Measurements from ENCODE around the gene LRP1-AS. TPM values are rescaled to one million over a fixed set of nuclear protein-coding genes. Genes with fewer than 3 reads are reported as not detected.
"Not testable (repeated sequence)": the region's sequence is repeated elsewhere in the genome, so short reads cannot be mapped to it uniquely, and the experiment has no call there.

LRP1-AS gene
- polyA plus RNA-seq, 12 donors = 0.41 to 1.5 (median 0.98) TPM; not detected in 3

DNA sequence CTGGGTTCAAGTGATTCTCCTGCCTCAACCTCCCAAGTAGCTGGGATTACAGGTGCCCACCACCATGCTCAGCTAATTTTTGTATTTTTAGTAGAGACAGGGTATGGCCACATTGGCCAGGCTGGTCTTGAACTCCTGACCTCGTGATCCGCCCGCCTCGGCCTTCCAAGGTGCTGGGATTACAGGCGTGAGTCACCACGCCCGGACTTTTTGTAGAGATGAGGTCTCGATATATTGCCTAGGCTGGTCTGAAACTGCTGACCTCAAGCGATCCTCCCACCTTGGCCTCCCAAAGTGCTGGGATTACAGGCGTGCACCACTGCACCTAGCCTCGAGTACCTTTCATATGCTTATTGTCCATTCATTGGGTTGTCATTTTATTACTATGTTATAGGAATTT lies 26.7 kb downstream of the LRP1-AS start:
- DNase-seq = not testable (repeated sequence)

DNA sequence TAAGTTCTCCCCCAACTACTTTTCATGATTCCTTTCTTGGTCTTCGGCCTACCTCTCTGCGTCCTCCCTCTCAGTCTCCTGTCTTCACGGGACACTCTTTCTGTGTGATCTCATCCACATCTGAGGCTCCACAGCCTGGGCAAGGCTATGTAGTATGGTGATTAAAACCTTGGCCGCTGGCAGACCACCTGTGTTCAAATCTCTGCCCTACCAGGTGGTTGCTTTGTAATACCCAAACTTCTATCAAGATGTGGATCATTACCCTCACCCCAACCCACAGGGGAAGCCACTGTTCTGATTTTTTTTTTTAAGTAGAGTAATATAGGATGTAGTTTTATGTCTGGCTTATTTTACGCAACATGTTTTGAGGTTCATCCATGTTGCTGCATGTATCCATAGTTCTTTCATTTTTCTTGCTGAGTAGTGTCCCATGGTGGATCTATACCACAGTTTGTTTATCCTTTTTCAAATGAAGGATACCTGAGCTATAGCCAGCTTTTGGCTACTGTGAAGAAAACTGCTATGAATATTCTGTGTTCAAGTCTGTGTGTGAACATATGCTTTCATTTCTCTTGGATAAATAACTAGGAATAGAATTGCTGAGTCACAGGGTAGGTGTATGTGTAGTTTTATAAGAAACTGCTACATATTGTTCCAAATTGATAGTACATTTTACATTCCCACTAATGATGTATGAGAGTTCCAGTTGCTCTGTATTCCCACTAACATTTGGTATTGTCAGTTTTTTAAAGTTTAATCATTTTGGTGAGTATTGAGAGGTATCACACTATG lies 27.9 kb downstream of the LRP1-AS start:
- DNase-seq = no peak

DNA sequence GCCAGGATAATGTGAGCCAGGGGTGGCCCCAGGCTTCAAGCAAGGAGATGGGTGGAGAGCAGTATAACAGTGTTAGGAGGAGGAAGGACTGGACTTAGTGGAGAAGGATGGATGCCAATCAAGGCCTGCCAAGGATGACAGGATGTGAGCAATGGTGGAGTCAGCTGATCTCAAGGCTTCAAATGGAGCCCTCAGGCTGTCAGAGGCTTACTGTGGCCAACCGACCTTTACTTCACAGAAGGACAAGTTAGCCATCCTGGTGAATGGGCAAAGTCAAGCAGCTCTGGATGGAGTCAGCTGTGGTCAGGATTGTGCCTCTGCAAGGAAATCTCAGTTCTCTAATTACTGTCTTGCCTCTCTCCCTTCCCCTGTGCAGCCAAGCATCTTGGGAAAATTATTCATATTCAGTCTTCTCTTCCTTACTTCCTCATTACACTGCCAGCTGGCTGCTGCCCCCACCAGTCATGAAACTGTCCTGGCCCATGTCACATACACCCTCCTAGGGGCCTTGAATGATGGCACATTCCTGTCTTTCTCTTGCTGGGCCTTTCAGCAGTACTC lies 28.6 kb downstream of the LRP1-AS start:
- no peak for DNase-seq

DNA sequence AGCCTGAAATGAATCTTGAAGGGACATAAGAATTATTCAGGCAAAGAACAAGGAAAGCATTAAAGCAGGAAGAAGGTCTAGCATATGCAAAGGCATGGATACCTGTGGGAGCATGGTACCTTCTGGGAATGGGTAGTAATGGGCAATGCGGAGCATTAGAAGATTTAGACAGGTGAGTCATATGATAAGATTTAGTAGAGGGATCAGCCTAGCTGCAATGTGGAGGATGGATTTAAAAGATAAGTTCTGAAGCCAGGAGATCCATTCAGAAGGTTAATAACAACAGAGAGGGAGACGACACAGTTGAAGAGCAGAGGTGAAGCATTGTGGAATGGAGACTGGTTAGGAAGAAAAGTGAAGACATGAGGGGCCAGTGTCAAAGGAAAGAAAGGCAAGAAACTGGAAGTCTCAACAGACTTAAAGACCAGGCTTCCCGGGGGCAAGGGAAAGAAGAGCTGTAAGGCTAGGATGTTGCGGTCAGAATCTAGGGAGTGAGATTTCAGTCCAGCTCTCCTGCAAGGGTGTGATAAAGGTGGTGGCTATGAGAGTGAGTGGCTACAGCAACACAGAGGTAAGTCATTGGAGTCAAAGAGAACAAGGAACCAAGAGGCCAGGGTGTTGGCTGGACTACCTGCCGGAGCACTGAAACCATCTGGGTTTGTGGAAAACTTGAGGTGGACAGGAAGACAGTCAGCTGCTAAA lies 30.7 kb downstream of the LRP1-AS start:
- DNase-seq = no peak

DNA sequence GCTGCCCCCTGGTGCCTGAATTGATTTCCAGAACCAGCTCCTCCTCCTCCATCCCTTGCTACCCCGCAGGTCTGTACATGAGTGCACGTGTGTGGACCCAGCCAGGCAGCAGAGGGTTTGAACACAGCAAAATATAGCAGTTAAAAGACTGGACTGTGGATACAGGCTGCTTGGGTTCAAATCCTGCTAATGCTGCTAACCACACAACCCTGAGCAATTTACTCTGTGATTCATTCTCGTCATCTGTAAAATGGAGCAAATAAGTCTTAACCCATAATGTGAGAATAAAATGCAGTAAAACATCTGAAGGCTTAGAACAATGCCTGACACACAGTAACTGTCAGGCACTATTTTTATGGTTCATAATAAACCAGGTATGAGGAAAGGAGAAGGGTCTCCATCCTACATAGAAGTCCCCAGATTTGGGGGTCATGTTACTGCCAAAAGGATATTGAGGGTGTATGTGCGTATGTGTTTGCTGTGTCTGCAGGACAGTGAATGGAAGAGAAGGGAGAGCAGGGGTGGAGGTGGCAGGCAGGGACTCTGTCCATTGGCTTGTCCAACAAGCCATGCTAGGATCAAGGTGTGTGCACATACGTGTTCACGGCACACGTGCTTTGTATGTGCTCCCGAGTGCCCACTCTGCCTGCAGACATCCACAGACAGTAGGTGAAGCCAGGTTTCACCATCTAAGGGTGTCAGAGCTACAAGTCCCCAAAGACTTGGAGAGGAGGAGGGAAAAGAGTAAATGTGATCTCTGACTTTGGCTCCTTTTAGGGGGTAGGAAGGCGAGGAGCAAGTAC lies 34.7 kb downstream of the LRP1-AS start:
- no peak for DNase-seq

DNA sequence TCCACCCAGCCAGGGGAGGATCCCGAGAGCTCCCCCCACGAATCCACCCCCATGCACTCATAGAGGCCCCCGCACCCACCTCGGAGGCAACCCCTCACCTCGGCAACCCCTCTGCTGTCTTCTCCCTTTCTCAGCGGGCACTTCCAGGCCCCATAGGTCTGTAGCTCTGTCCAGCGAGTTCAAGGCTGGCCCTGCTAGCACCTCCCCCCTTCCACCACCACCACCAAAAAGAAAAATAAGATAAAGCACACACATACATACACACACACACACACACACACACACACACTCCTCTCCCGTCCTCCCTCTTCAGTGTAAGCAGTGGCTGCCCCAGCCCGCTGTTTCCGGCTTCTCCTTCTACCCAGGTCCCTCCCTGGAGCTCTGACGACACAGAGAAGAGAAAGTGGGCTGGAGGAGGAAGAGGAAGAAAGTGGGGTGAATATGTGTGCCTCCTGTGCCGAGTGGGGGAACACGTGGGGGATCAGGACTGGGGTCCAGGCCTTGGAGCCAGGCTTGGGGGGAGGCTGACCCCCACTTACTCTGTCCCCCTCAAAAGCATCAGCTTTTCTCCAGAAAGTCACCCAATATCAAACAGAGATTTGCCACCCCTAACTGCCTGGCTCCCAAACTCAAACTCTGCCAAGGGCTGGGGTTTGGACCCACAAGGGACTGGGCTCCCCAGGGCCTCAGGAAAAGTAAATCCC lies 36.2 kb downstream of the LRP1-AS start, which contains the start of gene STAT6:
Gene STAT6 (minus strand): TSS at position 332 of the 704 bp plus-strand sequence. CDS start 3,084 bp downstream, outside the sequence.
- peak; percentile 84 for DNase-seq

DNA sequence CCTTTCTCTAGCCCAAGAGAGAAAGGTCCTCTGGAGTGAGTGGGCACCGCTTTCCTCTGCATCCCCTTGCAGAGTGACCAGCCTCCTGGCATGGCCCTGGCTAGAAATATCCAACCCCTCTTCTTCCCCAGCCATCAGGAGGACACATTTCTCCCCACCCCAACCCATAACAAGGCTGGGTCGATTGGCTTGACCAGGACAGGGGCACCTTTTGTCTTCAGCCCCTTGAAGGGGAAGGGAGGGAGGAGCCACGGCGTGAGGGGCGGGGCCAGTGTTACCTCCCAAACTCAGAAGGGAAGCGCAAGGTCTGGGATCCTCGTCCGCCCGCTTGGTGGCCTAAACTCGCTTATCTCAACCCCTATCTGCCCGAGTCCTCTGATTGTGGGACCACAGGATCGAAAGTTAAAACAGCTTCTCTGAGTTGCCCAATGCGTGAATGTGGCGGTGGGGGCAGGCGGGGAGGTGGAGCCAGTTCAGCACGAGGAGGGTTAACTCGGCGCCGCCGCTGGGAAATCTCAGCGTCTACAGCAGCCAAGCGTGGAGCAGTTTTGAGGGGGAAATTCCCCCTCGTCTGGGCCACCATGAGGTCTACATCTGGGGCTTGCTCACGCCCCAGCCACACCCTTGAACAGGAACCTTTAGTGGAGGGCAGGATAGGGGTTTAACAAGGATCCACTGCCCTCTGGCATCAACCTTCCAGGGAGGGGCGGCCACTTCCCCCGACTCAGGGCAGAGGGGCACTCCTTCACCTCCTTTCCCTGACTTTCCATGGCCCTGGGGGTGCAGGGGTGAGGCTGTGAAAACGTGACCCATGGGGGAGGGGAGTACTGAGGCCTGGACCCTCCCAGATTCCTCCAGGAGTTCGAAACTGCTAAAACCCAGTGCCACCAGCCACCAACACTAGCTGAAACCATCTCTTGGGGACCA lies 37.1 kb downstream of the LRP1-AS start:
- DNase-seq = no peak

DNA sequence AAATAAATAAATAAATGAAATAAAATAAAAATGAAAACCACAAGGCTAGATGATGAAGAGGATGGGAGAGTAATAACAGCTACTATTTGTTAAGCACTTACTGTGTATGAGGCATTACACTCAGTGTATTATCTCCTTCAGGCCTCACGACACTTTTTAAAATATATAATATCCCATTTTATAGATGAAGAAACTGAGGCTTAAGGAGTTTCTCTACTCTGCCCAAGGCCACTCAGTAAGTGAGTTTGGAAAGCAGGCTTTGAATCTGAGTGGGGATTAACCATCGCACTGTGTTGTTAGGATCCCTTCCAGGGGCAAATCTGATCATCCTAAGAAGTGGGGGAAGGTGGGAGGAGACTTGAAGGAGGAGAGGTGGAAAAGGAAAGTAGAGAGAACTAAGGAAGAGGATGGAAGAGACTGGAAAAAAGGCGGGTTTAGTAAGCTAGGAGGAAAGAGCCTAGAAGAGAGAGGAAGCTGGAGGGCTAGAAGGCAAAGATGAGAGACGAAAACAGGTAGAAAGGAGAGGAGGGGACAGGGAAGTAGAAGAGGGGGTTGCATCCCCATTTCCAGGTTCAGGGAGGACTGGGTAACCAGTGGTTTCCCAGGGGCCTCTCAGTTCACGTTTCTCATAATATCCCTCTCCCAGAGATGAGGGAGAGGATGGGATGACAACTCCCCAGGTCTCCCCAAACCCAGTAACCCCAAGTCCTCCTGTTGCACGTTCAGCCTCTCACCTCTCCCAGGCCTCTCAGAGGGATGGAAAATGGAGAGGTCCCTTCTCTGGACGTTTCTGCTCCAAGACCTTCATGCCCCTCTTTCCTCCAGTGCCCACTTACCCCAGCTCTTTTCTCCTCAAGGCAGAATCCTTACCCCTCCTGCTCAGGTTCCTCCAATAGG lies 38.0 kb downstream of the LRP1-AS start:
- DNase-seq = no peak

DNA sequence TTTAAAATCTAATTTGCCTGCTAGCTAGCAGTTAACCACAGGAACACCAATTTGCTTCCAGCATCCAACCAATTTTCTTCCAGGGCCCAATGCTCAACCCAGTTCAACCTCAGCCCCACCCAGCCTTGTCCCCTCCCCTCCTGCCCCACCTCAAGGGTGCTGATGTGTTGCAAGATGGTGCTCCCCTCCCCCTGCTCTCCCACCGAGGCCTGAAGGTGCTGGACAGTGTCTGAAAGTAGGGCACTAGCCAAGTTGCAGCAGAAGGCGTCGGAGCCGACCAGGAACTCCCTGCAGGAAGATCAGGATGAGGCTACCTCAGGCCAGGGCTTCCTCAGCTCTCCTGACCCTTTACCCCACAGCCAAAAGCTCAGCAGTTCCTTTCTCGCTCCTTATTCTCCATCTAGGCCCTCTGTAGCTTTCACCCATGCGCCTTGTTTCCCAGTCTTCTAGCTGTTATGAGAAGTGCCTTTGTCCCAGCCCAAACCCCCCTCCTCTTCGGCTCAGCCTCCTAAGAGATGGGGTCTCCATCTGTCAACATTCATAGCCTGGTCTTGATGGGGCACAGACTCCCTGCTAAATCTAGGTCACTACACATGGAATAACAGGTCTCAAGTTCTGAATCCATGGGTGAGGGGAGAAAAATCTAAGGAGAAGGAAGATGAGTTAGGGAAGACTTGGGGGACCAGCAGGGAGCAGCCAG lies 39.8 kb downstream of the LRP1-AS start:
- no peak for DNase-seq

DNA sequence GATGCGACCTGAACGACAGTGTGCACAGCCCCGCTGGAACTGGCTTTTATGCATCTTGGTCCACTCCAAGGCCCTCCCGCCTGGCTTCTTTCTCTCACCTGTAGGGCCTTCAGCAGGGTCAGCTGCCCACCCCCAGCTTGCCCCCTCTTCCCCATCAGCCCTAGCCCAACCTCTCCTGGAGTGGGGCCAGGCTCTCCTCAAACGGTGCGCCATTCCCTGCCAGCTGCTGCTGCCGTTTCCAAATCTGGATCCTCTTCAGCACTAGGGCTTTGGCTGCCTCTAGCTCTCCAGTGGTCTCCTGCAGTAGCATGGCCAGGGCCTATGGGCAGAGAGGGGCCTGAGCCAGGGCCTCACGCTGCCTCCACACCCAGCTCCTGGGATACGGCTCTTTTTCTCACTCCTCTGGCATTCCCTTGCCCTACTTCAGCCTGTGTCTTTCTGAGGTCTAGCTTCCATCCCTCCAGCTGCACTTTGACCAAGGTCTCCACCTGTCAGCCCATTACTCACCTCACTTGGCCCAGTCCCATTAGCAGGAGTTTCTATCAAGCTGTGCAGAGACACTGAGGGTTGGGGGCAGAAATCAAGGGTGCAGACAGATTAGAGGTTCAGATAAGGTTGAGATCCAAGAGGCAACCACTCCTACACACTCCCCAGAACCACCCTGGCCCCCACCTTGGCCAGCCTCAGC lies 41.3 kb downstream of the LRP1-AS start:
- no peak for DNase-seq

DNA sequence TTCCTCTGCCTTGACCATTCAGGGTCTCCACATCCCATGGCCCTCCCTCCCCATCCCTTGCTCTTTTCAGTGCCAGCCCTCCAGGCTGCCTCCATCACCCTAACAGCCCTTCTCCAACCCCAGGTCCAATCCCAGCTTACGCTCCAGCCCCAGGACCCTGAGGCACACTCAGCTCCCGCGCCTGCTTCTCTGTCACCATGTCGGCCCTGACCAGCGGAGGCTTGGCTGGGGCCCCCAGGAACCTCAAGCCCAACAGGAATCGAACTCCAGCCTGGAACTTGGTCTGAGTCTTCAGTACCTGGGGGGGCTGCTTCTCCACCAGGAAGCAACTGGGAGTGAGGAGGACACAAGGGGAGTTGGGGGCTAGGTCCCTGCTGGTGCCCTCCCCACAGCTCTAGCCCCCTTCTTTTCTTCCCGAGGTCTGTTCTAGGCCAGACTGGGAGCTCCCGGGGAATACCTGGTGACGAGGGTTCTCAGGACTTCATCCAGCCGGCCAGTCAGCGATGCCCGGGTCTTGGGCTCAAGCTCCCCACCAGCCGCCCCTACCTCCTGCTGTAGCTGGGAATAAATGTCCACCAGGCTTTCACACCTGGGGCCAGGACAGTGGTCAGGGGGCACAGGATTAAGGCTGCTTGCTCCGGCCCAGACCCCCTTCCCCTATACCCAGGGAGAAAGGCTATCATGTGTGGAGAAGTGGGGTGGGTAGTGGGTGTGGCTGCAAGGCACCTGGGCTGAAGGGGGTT lies 42.2 kb downstream of the LRP1-AS start:
- no peak for DNase-seq

DNA sequence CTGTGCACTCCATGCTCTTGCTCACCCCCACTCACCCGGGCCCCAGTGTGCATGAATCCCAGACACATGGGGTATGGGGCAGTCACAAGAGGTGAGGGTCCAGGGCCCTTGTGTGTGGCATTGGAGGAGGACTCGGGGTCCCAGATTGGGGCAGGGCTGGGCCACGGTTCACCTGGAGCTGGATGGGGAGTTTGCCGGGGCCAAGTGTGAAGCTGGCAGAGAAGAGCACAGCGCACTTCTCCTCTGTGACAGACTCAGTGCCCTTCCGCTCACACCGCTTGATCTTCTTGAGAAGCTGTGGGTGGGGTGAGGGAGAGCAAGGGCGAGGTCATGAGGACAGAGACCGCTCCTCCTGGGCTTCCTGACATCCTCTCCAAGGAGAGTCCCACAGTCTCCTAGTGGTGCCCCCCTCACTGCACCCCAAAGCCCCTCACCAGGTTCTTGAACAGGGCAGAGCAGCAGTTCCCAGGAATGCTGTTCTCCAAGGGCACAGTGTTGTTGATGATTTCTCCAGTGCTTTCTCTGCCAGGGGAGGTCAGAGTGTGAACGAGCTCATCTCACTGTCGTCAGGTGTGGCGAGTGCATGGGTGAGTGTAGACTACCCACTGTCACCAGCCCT lies 43.0 kb downstream of the LRP1-AS start:
- no peak for DNase-seq

DNA sequence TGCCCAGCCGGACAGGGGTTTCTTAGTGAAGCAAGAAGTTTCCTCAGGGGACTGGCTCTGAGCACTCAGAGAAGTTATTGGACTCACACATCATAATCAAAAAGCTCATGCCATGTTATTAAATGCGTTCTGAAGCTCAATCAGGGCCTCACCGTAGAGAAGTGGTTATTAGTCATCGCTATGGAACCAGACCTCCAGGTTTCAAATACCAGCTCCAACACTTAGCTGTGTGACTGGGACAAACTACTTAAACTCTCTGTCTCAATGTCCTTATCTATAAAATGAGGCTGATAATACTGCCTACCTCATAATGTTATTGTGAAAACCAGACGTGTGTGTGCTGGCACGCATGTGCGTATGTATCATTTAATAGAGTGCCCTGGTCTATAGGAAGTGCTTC lies 43.6 kb downstream of the LRP1-AS start:
- no peak for DNase-seq

DNA sequence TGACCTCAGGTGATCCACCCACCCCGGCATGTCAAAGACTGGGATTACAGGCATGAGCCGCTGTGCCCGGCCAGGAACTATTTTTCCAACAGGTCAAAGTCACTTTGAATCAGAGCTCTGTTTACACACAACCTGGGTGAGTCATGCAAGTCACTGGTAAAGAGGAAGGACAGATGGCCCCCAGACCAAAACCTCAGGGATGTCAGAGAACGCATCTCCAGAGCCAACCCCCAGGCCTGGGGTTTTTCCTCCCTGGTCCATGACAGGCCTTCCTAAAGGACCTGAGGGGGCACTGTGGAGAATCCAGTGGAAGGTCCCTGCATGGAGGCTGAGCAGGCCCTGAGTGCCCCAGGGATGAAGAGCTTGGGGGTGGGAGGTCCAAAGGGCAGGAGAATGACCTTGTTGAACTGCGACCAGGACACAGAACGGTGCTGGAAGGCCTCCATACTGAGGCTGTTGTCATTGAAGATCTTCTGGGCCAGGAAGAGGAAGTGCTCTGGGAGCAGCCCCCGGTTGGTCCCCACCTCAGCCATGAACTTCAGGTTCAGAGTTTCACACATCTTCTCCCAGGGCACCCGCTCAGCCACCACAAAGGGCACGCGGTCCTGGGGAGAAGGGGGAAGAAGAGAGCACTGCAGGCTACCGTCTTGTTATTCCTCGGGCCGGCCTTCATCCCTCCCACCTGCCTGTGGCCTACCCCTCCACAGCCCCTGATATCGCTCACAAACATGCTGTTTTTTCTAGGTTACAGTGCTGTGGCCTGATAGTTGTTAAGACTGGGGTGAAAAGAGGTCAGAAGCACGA lies 45.3 kb downstream of the LRP1-AS start:
- no peak for DNase-seq

DNA sequence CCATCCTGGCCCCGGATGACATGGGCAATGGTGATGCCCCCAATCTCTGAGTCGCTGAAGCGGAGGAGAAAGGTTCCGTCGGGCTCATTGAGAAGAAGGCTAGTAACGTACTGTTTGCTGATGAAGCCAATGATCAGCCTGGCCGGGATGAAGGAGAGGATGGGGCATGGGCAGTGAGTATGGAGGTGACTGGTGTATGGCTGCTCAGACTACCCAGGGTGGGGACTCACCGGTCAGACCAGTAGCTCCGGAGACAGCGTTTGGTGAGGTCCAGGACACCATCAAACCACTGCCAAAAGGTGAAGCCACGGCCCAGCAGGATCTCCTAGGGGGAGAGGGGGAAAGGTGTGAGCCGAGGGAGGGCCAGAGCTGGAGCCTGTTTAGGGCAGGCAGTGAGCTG lies 47.7 kb downstream of the LRP1-AS start:
- DNase-seq = no peak
